Measurements from ENCODE around the gene ZNF823.
"Not testable (repeated sequence)": the region's sequence is repeated elsewhere in the genome, so short reads cannot be mapped to it uniquely, and the experiment has no call there.

ZNF823 gene

GRCh38 chr19:11680689-11681302 is 58.0 kb downstream of the ZNF823 start:
- no peak for DNase-seq (ENCODE audit: low spot score)

- DNase-seq (ENCODE audit: low spot score): no peak
Observed at GRCh38 chr19:11678504-11678903, 60.2 kb downstream of the ZNF823 start.

GRCh38 chr19:11676661-11677600 is 61.8 kb downstream of the ZNF823 start:
- not testable (repeated sequence) for DNase-seq (ENCODE audit: low spot score)

- no peak for DNase-seq (ENCODE audit: low spot score)
Observed at GRCh38 chr19:11675569-11675968, 63.2 kb downstream of the ZNF823 start.

GRCh38 chr19:11674067-11674492 is 64.7 kb downstream of the ZNF823 start:
- DNase-seq (ENCODE audit: low spot score): no peak

- no peak for DNase-seq (ENCODE audit: low spot score)
Observed at GRCh38 chr19:11673608-11674041, 65.1 kb downstream of the ZNF823 start.
